GOT3 (cell line): ENCODE data around the gene TMEM123.

Source experiments
- DNase-seq: peaks from one replicate; lab custom pipeline; 2025; ENCODE audit warnings: mixed read lengths; lab: John Stamatoyannopoulos, UW

The TMEM123 gene

DNA sequence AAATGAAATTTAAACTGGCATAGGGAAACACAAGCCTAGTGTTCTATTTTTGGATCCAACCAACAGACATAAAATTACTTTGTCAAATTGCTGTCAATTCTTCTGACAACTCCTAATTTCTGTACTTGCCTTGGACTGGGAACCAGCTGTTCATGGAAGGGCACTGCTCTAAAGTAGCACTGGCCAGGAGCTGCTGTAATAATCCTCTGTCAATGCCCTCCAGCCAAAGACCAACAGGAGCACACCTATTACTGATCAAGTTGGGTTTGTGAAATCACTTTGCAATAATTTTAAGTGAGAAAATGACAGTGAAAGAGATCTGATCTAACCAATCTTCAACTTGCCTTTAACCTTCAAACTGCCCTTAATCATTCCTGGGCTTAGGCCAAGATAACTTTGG, 18.9 kb upstream of the TMEM123 start:
- no peak for DNase-seq

DNA sequence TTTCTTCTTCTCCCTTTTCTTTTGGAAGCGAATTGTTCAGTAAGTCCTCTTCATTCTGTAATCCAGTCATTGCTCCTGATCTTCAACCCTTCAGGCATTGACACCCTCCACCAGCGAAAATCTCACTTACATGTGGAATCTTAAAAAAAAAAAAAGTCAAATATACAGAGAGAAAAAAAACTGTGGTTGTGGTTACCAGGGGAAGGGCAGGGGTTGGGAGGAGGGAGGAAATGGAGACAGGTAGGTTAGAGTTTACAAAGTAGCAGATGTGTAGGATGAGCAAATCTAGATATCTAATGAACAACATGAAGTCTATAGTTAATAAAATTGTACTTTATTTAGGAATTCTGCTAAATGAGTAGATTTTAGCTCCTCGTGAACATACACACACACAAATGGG, 17.7 kb upstream of the TMEM123 start:
- DNase-seq = no peak

DNA sequence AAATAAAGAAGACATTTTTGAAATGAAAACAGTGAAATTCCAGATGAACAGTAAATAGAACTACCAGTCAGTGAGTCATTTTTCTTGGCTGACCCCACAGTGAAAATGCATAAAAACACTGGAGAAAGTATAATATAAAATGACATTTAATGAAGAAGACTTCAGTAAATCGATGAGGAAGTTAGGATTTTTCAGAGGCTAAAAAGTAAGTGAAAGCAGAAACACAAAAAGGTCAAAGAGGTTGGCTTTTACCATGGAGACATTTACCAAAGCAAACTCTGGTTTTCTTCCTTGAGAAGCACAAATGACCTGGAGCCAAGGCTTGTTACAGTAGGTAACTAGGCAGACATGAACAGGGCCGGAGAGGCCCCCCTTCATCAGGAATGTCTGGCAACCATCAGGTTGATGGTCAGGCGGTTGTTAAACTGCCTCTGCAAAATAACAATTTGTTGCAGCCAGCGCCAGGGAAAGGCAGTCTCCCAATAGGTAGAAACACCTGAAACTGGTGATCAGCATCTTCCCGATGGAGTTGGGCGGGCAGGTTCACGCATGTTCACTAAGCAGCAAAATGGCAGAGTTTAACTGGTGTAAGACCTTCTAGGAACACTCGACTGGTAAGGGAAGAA, 16.7 kb upstream of the TMEM123 start:
- DNase-seq = no peak

DNA sequence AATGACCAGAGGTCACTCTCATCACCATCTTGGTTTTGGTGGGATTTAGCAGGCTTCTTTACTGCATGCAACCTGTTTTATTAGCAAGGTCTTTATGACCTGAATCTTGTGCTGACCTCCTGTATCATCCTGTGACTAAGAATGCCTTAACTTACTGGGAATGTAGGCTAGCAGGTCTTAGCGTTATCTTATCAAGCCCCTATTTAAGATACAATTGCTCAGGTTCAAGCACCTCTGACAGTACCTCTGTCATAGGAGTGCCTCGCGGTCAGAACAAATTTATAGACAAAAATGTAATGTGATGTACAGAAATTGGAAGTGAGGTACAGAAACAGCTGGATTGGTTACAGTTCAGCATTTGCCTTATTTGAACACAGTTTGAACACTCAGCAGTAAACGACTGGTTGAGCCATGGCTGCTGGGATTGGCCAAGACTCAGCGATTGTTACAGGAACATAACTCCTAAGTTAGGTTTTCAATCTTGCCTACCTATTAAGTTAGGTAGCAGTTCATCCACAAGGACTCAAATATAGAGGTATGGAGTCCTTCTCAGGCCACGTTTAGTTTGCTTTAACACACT, 16.1 kb upstream of the TMEM123 start:
- DNase-seq = no peak

DNA sequence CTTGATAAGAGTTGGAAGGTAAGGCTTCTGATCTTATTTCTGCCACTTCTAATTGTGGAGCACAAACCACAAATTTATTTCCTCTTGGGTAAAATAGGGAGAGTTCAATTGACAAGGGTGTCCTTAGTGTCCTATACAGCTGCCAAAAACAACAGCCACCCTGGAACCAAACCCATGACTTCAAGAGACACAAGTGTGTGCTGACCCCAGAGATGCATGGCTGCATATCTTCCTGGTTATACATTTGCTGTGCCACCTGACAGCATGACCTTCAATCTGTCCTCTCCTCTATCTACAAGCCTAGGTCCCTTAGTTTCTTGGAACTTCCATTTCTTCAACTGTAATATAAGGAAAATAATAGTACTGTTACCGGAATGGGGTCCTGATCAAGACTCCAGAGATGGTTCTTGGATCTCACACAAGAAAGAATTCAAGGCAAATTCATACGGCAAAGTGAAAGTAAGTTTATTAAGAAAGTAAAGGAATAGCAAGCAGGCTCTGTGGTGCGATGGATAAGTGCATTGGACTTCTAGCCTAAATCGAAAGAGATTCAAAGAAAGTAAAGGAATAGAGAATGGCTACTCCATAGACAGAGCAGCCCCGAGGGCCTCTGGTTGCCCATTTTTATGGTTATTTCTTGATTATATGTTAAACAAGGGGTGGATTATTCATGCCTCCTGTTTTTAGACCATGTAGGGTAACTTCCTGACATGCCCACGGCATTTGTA, 15.5 kb upstream of the TMEM123 start:
- no peak for DNase-seq

DNA sequence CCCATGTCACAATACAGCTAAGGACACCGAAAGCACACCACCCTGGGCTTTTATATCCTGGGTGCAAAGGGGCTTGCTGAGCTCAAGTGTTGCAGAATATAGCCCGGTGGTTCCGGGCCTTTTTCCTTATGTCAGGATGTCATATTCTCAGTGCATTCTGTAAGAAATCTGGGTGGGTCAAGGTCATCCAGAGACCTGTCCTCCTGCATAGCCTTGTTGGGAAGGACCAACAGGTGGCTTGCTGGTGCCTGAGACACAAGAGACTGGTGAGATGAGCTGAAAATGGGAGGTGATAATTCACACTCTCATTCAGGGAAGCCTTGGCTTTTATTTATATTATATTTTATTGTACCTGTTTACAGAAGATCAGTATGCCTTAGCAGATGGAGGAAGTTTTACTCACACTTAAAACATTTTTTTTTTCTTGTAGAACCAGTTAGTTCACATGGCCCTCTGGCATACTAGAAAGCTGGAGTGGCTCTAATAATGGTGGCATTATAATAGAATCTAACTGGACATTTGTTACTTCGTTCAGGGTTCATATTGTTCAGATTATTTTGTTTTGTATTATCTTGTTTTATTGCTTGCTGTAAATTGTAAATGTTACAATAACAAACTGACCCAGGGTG, 14.6 kb upstream of the TMEM123 start:
- no peak for DNase-seq

DNA sequence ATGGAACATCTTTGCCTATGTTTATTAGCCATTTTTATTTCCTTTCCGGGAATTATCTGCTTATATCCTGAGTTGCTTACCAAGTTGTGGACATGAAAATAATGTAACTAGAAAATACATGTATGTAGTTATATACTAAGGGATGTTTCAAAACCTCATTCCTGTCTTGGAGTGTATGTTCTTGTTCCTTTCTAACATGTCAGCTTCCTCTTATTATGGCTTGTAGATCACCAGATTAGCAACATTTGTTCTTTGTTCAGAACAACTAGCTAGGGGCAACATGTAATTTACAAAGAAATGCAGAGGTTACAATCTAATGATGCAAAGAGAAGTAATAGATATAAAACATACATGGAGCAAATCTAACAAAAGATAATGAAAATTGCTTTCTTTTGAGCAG, 13.1 kb upstream of the TMEM123 start:
- DNase-seq = no peak

DNA sequence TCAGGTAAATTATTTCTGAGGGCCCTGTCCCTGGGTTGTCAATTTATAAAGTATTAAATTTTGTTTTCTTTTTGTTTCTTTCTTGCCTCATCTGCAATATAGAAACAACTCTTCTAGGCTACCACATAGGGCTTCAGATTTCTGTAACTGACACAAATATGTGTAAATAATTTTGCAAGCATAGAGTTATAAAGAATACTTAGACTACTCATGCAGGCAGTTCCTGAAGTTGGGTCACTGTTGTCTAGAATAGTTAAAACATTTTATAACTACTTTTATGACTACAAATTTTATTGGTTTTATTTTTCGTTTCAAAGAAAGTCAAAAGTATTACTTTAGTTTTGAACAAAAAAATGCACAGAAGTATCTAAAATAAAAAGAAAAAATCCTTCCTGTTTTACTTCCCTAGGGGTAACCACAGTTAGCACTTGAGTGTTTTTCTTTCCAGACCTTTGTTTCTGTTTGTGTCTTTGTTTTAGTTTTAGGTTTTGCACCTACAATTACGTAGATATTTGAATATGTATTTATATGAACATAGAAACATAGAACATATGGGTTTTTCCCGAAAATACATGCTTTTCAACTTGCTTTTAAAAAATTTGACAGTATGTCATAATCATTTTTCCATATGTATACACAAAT, 12.4 kb upstream of the TMEM123 start:
- no peak for DNase-seq

DNA sequence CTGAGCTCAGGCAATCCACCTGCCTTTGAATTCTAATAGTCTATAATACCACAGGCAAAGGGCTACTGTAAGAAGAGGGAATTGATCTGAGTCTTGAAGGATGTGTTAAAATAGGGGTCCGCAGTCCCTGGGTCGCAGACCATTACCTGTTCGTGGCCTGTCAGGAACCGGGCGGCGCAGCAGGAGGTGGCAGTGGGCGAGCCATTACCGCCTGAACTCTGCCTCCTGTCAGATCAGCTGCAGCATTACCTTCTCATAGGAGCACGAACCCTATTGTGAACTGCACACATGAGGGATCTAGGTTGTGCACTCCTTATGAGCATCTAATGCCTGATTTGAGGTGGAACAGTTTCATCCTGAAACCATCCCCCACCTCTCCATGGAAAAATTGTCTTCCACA, 11.5 kb upstream of the TMEM123 start:
- DNase-seq = no peak

DNA sequence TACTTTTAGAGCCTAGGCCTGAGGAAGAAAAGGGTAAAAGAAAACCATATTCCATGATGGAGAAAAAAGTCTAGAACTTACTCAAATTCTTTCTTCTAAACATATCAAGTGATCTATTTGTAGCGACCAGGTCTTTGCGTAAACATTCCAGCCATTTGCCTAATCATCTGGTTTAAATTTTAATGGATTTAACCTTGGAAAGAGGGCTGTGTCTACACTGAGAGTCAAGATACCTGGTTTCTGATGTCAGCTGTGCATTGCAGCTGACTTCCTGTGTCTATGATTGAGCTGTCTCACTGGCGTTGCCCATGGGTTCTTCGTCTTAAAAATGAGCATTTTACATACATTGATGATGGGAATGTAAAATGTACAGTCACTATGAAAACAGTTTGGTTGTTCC, 10.0 kb upstream of the TMEM123 start:
- DNase-seq = no peak

DNA sequence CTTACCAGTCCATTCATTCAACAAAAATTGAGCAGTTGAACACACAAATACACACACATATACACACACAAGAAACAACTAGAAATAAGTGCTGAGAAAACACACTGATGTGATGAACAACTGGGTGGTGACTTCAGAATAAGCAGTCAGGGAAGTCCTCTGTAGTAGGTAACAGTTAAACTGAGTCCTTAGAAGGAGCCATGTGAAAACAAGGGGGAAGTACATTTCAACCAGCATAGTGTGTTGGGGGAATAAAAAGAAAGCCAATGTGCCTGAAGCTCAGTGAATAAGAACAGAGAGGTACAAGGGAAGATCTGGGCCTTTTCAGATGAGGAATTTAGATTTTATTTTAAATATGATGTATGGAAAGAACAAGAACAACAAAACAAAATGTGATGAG, 6.8 kb upstream of the TMEM123 start:
- no peak for DNase-seq

DNA sequence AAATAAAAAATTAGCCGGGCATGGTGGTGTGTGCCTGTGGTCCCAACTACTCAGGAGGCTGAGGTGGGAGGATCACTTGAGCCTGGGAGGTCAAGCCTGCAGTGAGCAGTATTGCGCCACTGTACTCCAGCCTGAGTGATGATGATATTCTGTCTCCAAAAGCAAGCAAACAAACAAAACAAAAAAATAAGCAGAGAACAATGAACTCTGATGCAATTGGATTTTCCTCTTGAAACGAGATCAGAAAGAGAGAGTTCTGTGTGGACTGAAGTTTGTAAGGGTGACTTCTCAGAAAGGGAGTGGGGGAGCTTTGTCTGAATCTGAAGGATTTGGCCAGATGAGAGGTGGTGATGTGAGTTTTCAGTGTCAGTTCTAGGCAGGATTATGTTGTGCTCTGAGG, 6.0 kb upstream of the TMEM123 start:
- no peak for DNase-seq

DNA sequence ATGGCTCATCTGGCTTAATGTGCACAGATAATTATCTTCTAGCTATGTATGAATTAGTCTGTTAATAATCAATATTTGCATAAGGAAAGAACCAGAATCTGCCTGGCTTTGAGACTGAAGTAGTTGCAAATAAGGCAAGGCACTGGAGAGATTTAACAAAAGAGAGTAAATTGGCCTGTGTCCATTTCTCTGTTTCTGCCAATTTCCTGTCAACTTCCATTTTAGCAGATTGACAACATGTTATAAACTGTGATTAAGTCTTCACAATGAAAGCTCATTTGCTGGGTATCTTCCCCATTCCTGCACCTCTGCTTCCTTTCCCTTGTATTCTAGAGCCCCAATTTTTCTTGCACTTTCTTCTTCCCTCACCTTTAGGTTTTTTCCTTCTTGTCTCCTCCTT, 5.3 kb upstream of the TMEM123 start:
- no peak for DNase-seq

DNA sequence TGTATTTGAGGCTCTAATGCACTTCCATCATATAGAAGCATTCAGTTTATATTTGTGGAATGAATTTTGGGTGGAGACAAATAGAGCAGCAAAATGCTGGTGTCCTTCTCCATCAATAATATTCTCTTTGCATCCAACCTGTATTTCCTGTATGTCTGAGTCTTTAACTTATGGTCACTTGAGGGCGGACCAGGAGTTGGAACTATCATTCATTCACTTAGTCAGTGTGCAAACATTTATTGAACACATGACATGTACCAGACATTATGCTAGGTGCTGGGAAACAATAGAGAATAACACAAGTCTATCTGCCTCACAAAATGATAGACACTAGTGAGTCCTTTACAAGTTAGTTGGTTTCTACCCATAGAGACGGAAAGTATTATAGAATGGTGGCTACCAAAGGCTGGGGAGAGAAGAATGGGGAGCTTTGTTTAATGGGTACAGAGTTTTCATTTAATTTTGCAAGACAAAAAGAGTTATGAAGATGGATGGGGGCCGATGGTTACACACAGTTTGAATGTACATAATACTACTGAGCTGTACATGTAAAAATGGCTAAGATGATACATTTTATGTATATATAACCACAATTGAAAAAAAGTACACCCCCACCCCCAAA, 4.6 kb upstream of the TMEM123 start:
- DNase-seq = no peak

DNA sequence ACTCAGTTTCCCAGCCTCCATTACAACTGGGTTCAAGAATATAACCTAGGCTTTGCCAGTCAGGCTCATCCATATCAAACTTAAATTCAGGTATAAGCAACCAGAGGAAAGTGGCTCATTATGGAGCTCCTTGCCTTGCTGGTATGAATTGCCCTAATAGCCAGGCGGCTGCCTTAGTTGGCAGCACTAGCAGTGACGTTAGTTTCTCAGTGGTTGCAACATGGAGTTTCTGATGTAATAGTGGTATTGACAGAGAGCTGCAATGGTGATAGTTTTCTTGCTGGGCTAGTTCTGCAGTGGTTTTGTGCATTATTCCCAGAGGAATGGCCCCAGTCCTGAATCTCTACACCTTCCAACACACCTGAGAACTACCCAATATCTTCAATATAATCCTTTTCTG, 3.8 kb upstream of the TMEM123 start:
- DNase-seq = no peak

DNA sequence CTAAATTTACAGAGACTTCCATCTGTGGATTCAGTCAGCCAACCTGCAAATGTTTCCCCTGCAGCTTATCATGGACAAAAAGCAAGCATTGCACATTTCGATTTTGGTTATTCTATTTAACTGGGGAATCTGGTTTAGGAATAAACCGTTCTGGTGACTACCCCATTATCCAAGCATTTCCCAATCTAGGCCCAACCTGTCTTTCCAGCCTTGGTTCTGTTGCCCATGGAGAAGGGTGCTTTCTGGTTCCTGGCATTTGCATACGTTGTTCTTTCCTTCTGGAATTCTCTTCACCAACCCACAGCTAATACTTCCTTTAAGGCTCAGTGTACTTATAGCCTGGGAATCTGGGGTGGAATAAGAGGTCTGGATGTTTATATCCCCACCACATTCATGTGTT, 1.4 kb upstream of the TMEM123 start:
- no peak for DNase-seq

DNA sequence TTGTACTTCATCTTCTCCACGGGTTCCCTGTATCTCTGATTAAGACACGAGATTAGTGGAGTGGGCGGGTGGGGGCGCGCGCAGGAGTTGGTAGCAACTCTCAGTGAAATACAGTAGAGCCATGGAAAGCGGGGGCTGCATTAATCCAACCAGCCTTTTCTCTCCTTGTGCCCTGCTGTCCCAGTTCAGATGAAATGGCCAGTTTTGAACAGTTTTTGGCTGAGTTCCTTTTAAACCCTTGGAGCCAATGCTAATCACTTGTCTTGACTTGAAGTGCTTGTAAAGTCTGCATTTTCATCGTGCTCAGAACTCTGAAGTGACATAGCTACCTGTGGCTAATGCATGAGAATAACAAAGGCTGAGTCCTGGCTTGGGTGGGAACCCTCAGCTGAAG, 734 bp upstream of the TMEM123 start:
- no peak for DNase-seq

DNA sequence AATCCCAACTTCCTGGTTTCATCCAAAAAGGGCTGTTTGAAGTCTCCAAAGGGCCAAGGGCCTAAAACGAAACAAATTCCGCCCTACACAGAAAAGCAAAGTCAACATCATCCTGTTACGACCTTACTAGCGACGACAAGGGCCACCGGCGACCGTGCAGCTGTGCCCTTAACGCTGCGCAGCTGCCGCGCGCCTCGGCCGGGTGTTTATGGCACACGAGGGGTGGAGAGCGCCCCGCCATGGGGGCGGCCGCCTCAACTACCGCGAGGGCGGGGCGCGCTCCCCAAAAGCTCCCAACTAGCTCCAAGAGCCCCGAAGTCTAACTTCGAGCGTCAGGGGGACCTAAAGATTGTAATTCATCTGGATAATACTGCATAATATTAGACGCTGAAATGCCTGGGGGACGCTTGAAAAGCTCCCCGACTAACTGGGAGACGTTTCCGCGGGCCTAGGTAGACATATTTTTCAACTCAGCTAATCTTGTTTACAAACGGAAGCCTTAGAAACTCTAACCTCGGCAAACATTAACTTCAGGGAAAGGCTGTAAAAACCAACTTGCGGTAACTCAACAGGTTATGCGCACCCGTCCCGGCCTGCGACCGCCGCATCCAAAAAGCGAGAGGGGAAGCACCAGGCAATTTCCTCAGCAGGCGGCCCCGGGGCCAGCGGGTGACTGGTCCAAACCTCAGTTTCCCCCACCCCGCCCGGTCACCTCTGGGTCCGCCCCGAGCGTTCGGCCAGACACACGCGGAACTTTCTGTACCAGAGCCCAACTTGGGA, 694 bp downstream of the TMEM123 start:
- DNase-seq = no peak

DNA sequence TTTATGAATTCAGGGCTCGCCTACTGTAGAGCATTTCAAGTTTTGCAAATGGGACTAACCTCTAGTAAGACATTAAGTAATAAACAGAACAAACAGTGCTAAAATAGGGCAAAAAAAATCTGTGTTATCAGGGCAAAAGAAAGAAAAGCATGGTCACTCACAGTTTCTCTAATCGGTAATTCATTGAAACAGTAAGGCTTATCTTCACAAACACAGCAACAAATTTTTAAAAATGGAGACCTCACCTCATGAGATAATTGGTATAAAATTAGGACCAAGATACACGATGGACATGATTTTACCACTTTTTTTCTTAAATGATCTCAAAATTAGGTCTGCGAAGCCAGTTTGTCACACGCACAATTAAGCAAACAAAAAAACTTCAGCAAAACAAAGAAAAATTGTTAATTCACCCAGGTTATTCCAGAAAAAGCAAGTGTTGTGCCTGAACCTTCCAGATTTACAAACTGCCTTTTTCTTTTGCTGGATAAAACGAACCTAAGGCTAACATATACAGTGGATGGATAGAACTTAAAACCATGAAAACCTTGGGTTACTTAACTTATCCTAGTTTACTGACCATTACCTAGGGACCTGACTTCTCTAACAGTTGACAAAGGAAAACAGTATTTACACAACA, 1.4 kb downstream of the TMEM123 start:
- no peak for DNase-seq

DNA sequence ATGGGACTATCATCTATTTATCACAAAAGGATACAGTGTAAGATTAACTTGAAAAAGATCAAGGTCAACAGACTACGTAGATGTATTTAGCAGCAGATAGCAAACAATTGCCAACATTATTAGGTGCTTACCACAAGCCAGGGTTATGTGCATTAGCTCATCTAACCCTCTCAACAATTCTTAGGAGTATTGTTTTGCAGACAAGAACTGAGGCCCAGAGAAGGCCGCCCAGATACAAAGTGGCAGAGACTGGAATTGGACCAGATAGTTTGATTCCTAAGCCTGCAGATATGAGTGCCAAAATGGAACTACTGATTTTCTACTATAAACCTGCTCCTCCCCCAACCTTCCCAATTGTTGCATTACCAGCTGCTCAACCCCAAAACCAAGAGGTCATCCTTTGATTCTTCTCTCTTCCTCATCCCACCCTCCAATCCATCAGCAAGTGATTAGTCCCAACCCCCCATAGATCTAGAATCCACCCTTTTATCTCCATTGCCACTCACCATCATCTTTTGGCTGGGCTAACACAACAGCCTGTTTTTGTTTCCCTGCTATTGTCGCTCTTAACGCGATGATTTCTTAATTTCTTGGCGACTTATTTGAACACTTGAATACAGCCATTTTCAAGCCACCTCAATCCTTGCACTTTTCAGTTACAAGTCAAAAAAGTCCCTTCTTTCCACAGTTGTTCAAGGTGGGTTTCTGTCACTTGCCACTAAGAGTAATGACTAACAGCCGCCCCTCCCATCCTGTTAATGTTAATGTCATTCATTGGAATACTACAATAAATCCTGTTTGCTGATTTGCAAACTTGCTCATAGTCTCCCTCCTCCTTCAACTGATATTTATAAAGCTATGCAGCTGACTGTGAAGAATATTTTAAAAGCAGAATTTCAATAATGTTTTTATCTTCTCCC, 2.7 kb downstream of the TMEM123 start:
- no peak for DNase-seq
